ENCODE results near the gene ABCC9.

Gene ABCC9

DNA sequence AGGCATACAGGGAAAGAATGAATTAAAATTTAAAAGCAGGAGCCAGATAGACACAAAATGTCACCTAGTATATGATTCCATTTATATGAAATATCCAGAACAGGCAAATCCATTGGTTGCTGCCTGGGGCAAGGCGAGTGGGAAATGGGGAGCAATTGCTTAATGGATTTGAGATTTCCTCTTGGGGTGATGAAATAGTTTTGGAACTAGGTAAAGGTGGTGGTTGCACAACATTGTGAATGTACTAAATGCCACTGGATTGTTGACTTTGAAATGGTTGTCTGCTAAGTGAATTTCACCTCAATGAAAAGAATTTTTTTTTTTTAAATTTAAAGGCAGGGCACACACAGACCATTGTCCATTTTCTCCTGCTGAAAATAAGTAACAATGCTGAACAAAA lies 61.9 kb downstream of the ABCC9 start:
- Mint-ChIP-seq H3K27me3 (peaks cover 9% of the 10 kb centered on the region), H3K9me3 (no peaks in the 10 kb centered on the region), H3K36me3 (ENCODE audit: low read depth) (no peaks in the 10 kb centered on the region), H3K27ac (no peak overlapping the region), H3K4me3 (no peak overlapping the region), H3K4me1 (ENCODE audit: low read depth) (no peaks in the 10 kb centered on the region)
- no peak for DNase-seq

DNA sequence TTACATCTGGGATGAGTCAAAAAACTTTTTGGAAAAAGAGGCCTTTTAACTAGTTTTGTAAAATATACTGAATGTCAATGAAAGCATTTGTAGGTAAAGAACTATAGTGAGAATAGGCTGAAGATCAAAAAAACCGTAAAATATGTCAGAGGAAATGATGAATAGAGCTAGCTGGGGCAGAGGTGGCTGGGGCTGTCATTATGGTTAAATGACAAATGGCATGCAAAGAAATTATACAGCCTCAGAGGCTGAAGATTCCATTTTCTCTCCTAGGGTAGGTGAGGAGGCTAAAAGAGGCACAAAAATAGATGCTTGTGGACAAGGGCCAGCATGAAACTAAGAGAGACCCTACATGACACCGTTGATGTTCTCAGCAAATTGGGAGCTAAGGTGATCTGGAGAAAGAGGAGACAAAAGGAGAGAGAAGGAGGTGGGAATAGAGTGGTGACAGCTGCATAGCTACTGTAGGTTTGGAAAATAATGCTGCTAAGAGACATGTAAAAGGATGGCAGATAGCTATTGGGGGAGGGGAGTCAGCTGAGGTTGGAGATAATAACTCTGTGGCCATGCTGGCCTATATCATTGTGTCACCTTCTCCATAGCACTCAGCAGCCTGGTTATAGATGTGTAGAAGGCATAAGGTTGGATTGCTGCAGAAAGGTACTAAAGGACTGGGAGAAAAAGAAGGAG lies 63.8 kb downstream of the ABCC9 start:
- no peak overlapping the region for H3K4me3 Mint-ChIP-seq
- no peaks in the 10 kb centered on the region for H3K36me3 Mint-ChIP-seq (ENCODE audit: low read depth)

GRCh38 chr12:21865846-21866245 lies 75.4 kb downstream of the ABCC9 start:
- H3K9me3 Mint-ChIP-seq = no peaks in the 10 kb centered on the region
- no peaks in the 10 kb centered on the region for H3K4me1 Mint-ChIP-seq (ENCODE audit: low read depth)
- no peak overlapping the region for H3K4me3 Mint-ChIP-seq
- no peak for DNase-seq
- H3K36me3 Mint-ChIP-seq (ENCODE audit: low read depth) = no peaks in the 10 kb centered on the region
- no peak overlapping the region for H3K27ac Mint-ChIP-seq
- no peaks in the 10 kb centered on the region for H3K27me3 Mint-ChIP-seq

More for the DNA sequence above, 63.8 kb downstream of the ABCC9 start:
- no peaks in the 10 kb centered on the region for H3K9me3 Mint-ChIP-seq
- no peak for DNase-seq
- no peak overlapping the region for H3K27ac Mint-ChIP-seq
- no peaks in the 10 kb centered on the region for H3K4me1 Mint-ChIP-seq (ENCODE audit: low read depth)
- peaks cover 5% of the 10 kb centered on the region for H3K27me3 Mint-ChIP-seq

DNA sequence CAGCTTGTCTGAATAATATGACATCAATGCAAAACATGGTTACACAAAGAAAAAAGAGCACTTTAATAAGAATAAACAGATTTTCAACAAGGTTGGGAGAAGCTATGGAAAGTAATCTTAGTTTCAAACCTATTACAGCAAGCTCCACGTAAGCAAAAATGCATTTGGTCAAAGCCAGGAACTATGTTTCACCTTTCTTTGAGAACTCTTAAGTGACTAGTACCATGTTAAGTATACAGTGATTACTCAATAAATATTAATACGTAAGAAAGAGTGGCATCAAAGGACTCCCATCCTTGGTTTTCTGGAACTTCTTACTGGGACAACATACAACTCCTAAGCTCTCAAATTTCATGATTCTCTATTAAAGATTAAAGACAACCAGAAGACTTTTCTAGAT lies 80.7 kb downstream of the ABCC9 start:
- no peaks in the 10 kb centered on the region for H3K9me3 Mint-ChIP-seq
- no peaks in the 10 kb centered on the region for H3K36me3 Mint-ChIP-seq (ENCODE audit: low read depth)
- no peak overlapping the region for H3K27ac Mint-ChIP-seq
- peaks cover 2% of the 10 kb centered on the region for H3K27me3 Mint-ChIP-seq
- H3K4me3 Mint-ChIP-seq = no peak overlapping the region
- no peak for DNase-seq
- no peaks in the 10 kb centered on the region for H3K4me1 Mint-ChIP-seq (ENCODE audit: low read depth)

DNA sequence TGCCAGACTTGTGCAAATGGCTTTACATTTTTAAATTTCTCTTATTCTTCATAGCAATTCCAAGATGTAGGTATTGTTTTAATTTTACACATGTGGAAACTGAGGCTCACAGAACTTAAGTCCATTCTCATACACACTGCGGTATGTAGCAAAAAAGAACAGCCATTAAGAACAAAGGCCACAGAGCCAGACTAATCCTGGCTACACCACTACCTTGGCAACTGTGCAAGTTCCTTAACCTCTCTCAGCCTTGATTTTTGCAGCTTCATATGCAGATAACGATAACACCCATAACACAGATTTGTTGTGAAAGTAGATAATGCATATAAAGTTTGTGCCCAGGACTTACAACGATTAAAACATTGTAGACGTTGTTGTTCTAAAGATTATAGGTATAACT lies 81.1 kb downstream of the ABCC9 start:
- Mint-ChIP-seq H3K27ac (no peak overlapping the region), H3K4me1 (ENCODE audit: low read depth) (no peaks in the 10 kb centered on the region), H3K4me3 (no peak overlapping the region), H3K9me3 (no peaks in the 10 kb centered on the region), H3K27me3 (peaks cover 2% of the 10 kb centered on the region), H3K36me3 (ENCODE audit: low read depth) (no peaks in the 10 kb centered on the region)
- no peak for DNase-seq

DNA sequence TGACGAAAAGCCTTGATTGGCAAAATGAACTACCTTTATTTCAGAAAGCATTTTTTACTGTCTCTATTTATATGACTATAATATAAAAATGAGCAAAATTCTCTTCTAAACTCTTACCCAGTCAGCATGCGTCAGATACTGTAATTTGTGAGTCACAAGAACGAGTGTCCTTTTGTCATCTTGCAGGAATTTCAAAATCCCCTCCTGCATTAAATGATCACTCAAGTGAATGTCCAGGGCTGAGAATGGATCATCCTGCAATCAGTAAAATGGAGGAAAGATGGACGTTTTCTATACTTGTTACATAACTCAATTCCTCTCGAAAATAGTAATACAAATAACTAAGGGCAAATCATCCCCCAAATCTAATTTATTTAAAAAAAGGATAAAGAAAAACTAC lies 89.0 kb downstream of the ABCC9 start:
- H3K36me3 Mint-ChIP-seq (ENCODE audit: low read depth) = no peaks in the 10 kb centered on the region
- DNase-seq = no peak
- H3K9me3 Mint-ChIP-seq = no peaks in the 10 kb centered on the region
- H3K4me1 Mint-ChIP-seq (ENCODE audit: low read depth) = no peaks in the 10 kb centered on the region
- H3K27ac Mint-ChIP-seq = no peak overlapping the region
- H3K4me3 Mint-ChIP-seq = no peak overlapping the region
- H3K27me3 Mint-ChIP-seq = peaks cover 10% of the 10 kb centered on the region

- Mint-ChIP-seq H3K27ac (no peak overlapping the region), H3K4me1 (ENCODE audit: low read depth) (no peaks in the 10 kb centered on the region), H3K36me3 (ENCODE audit: low read depth) (no peaks in the 10 kb centered on the region), H3K4me3 (no peak overlapping the region), H3K27me3 (peaks cover 13% of the 10 kb centered on the region), H3K9me3 (no peaks in the 10 kb centered on the region)
- no peak for DNase-seq
Observed at GRCh38 chr12:21851151-21851550, 90.1 kb downstream of the ABCC9 start.

DNA sequence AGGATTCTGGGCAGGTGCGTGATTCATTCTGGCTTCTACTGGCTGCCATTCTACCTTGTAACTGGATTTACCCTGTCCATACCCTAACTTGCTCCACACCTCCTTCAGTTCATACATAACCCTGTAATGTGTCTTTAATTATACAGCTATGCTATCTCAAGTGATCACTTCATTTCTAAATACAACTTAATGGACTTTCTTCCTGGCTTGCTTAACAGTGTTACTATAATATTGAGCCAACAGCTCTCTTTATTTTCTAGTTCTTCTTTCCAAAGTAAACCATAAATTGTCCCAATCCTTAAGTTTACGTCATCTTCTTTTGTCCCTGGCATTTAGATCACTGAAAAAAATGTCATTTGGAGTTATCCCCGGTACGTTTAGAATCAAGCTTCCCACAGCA lies 90.8 kb downstream of the ABCC9 start:
- Mint-ChIP-seq H3K4me1 (ENCODE audit: low read depth) (no peaks in the 10 kb centered on the region), H3K36me3 (ENCODE audit: low read depth) (no peaks in the 10 kb centered on the region), H3K9me3 (no peaks in the 10 kb centered on the region), H3K4me3 (no peak overlapping the region), H3K27ac (no peak overlapping the region), H3K27me3 (peaks cover 11% of the 10 kb centered on the region)
- DNase-seq = no peak

GRCh38 chr12:21849878-21850277 lies 91.3 kb downstream of the ABCC9 start:
- no peak overlapping the region for H3K27ac Mint-ChIP-seq

DNA sequence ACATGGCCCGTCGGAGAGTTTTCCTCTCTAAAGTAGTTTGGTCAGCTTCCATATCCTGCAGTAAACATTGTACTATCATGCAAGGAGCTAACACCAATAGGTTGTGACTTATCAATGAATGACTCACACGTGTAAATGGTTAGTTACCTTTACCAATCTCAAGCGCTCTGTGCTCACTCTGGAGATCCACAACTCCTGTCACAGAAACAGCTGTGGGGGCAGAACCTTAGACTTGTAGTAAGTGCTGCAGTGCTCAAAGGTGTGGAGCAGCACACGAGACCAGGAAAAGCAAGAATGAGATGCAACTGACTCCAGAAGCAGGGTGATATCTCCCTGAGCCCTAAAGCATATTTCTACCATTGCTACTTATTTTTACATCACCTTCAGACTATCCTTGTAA lies 93.0 kb downstream of the ABCC9 start:
- no peaks in the 10 kb centered on the region for H3K36me3 Mint-ChIP-seq (ENCODE audit: low read depth)
- H3K9me3 Mint-ChIP-seq = no peaks in the 10 kb centered on the region
- no peak overlapping the region for H3K4me3 Mint-ChIP-seq
- peaks cover 11% of the 10 kb centered on the region for H3K27me3 Mint-ChIP-seq
- H3K4me1 Mint-ChIP-seq (ENCODE audit: low read depth) = no peaks in the 10 kb centered on the region
- DNase-seq = no peak
- no peak overlapping the region for H3K27ac Mint-ChIP-seq

More at GRCh38 chr12:21849878-21850277, 91.3 kb downstream of the ABCC9 start:
- no peaks in the 10 kb centered on the region for H3K9me3 Mint-ChIP-seq
- H3K4me1 Mint-ChIP-seq (ENCODE audit: low read depth) = no peaks in the 10 kb centered on the region
- no peak for DNase-seq
- H3K27me3 Mint-ChIP-seq = peaks cover 11% of the 10 kb centered on the region
- H3K4me3 Mint-ChIP-seq = no peak overlapping the region
- no peaks in the 10 kb centered on the region for H3K36me3 Mint-ChIP-seq (ENCODE audit: low read depth)

DNA sequence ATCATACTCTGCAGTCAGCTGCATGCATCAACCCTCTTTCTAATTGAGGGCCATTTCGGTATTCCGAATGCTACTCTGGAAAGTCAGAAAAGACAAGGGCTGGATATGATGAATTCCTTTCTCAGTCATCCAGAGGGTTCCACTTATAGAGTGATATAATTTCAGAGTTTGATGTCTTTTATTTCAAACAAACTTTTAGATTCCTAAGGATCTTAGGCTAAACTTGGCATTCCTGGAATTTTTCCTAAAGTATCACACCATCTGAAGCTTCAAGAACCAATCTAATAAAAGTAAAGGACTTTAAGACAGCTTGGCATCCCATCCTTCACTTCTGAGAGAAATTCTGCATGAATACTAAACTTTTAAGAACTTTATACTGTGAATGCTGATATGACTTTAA lies 97.4 kb downstream of the ABCC9 start:
- Mint-ChIP-seq H3K36me3 (ENCODE audit: low read depth) (no peaks in the 10 kb centered on the region), H3K27ac (no peak overlapping the region), H3K27me3 (peaks cover 9% of the 10 kb centered on the region), H3K9me3 (no peaks in the 10 kb centered on the region), H3K4me3 (no peak overlapping the region), H3K4me1 (ENCODE audit: low read depth) (no peaks in the 10 kb centered on the region)
- DNase-seq = no peak

GRCh38 chr12:21839776-21840175 lies 101.5 kb downstream of the ABCC9 start:
- no peak for DNase-seq
- no peak overlapping the region for H3K27ac Mint-ChIP-seq

DNA sequence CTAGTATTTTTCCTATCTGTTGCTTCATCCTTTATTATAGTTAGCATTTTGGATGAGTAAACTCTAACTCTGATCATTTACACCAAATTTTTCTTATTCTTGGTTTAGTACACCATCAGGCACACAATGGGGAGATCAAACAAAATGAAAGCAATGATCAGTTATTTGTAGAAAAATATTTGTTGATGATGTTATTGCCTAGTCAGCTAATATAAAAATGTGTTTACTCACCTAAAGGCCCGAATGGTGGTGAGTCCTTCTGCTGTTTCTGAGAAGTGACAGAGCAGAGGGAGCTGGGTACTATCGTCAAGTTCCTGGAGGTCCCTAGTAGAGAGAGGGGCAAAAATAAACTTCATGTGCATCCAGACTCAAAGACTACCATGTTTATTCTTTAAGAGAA lies 103.4 kb downstream of the ABCC9 start:
- Mint-ChIP-seq H3K4me1 (ENCODE audit: low read depth) (no peaks in the 10 kb centered on the region), H3K9me3 (no peaks in the 10 kb centered on the region), H3K27me3 (peaks cover 5% of the 10 kb centered on the region), H3K4me3 (no peak overlapping the region), H3K36me3 (ENCODE audit: low read depth) (no peaks in the 10 kb centered on the region), H3K27ac (no peak overlapping the region)
- no peak for DNase-seq

More at GRCh38 chr12:21839776-21840175, 101.5 kb downstream of the ABCC9 start:
- Mint-ChIP-seq H3K27me3 (peaks cover 4% of the 10 kb centered on the region), H3K36me3 (ENCODE audit: low read depth) (no peaks in the 10 kb centered on the region), H3K4me1 (ENCODE audit: low read depth) (no peaks in the 10 kb centered on the region), H3K9me3 (no peaks in the 10 kb centered on the region), H3K4me3 (no peak overlapping the region)

- Mint-ChIP-seq H3K4me3 (no peak overlapping the region), H3K4me1 (ENCODE audit: low read depth) (no peaks in the 10 kb centered on the region), H3K27ac (no peak overlapping the region), H3K36me3 (ENCODE audit: low read depth) (no peaks in the 10 kb centered on the region), H3K27me3 (peaks cover 2% of the 10 kb centered on the region), H3K9me3 (no peaks in the 10 kb centered on the region)
- DNase-seq = no peak
Observed at GRCh38 chr12:21831791-21832344, 109.4 kb downstream of the ABCC9 start.

GRCh38 chr12:21828779-21829178 lies 112.4 kb downstream of the ABCC9 start:
- no peaks in the 10 kb centered on the region for H3K36me3 Mint-ChIP-seq (ENCODE audit: low read depth)

More at GRCh38 chr12:21828779-21829178, 112.4 kb downstream of the ABCC9 start:
- H3K27ac Mint-ChIP-seq = no peak overlapping the region
- H3K4me3 Mint-ChIP-seq = no peak overlapping the region
- H3K27me3 Mint-ChIP-seq = peaks cover 8% of the 10 kb centered on the region
- no peak for DNase-seq
- no peaks in the 10 kb centered on the region for H3K4me1 Mint-ChIP-seq (ENCODE audit: low read depth)
- no peaks in the 10 kb centered on the region for H3K9me3 Mint-ChIP-seq

All from activated T-cell treated with anti-CD3 and anti-CD28 coated beads, Interleukin-2, amount 50 U/mL, for 24 hours (primary cell).